HepG2 (cell line): ENCODE results near the gene UVSSA. TPM values are rescaled to one million over a fixed set of nuclear protein-coding genes. Genes with fewer than 3 reads are reported as not detected.

Source experiments
- DNMT3B ChIP-seq: conservative IDR thresholded peaks from 2 replicates; pipeline ENCODE4 v1.6.1; 2016; ENCODE audit warnings: missing biosample characterization, control low read depth
- FOXJ3 ChIP-seq: sonication (generic); formaldehyde crosslinking; IDR thresholded peaks from 2 replicates; pipeline ENCODE4 v1.4.0; 2020; ENCODE audit warnings: missing genetic modification reagents, mild to moderate bottlenecking, borderline replicate concordance
- HDAC6 ChIP-seq: fragments of 200-600 bp; sonication (generic); IDR thresholded peaks from 2 replicates; pipeline ENCODE4 v1.7.0; 2017; ENCODE audit warnings: mild to moderate bottlenecking, antibody characterized with exemption, low read length, low read depth
- HES4 ChIP-seq: sonication (generic); formaldehyde crosslinking; IDR thresholded peaks from 2 replicates; pipeline ENCODE4 v1.9.0; 2021; ENCODE audit warnings: mild to moderate bottlenecking, missing genetic modification reagents, borderline replicate concordance
- MNT ChIP-seq: fragments of 450-650 bp; IDR thresholded peaks from 2 replicates; pipeline ENCODE4 v1.6.1; 2016
- NFIB ChIP-seq: sonication (generic); formaldehyde crosslinking; IDR thresholded peaks from 2 replicates; pipeline ENCODE4 v1.9.0; 2021; ENCODE audit warnings: missing genetic modification reagents, mild to moderate bottlenecking, borderline replicate concordance
- NONO ChIP-seq, 2 experiments: fragments of 450-650 bp in 1 of 2; sonication (generic) in 1 of 2; formaldehyde crosslinking in 1 of 2; IDR thresholded peaks in 1 of 2; conservative IDR thresholded peaks in 1 of 2; 2 replicates each; pipeline versions ENCODE4 v1.6.1 to v1.8.0; 2017 to 2022; ENCODE audit warnings: mild to moderate bottlenecking in 1 of 2, missing genetic modification reagents in 1 of 2, moderate library complexity in 1 of 2
- PAX8 ChIP-seq: sonication (generic); formaldehyde crosslinking; IDR thresholded peaks from 2 replicates; pipeline ENCODE4 v1.8.0; 2022; ENCODE audit warnings: mild to moderate bottlenecking, missing genetic modification reagents, borderline replicate concordance
- PHB2 ChIP-seq: fragments of 450-650 bp; IDR thresholded peaks from 2 replicates; pipeline ENCODE4 v1.6.1; 2018; ENCODE audit not compliant: partially characterized antibody
- POLR2G ChIP-seq: fragments of 200-400 bp; formaldehyde crosslinking; IDR thresholded peaks from 2 replicates; pipeline ENCODE4 v1.6.1; 2018; ENCODE audit warnings: mild to moderate bottlenecking, low read depth, low read length, moderate library complexity
- PRMT3 ChIP-seq: sonication (generic); formaldehyde crosslinking; IDR thresholded peaks from 2 replicates; pipeline ENCODE4 v1.8.1; 2022; ENCODE audit warnings: low read depth, mild to moderate bottlenecking, moderate library complexity, missing genetic modification reagents, borderline replicate concordance
- SMARCC2 ChIP-seq: fragments of 450-650 bp; IDR thresholded peaks from 2 replicates; pipeline ENCODE4 v1.6.1; 2017; ENCODE audit warnings: antibody characterized with exemption, mild to moderate bottlenecking
- SOX13 ChIP-seq, 3 experiments: fragments of 450-650 bp in 1 of 3; sonication (generic) in 1 of 3; formaldehyde crosslinking in 1 of 3; IDR thresholded peaks in 2 of 3; conservative IDR thresholded peaks in 1 of 3; 2 replicates each; pipeline versions ENCODE4 v1.5.0 to v1.6.1; 2016 to 2020; ENCODE audit warnings: antibody characterized with exemption in 1 of 3, mild to moderate bottlenecking in 1 of 3, missing compliant biosample characterization in 1 of 3, missing genetic modification reagents in 1 of 3, moderate library complexity in 1 of 3
- SRSF9 ChIP-seq: fragments of 200-400 bp; formaldehyde crosslinking; IDR thresholded peaks from 2 replicates; pipeline ENCODE4 v1.6.1; 2018; ENCODE audit warnings: borderline replicate concordance, mild to moderate bottlenecking, low read depth, low read length; ENCODE audit not compliant: insufficient read depth, poor library complexity, severe bottlenecking
- TEAD3 ChIP-seq: optimal IDR thresholded peaks from 2 replicates; pipeline ENCODE3; 2016; ENCODE audit warnings: borderline replicate concordance
- TRAFD1 ChIP-seq: sonication (generic); formaldehyde crosslinking; IDR thresholded peaks from 2 replicates; pipeline ENCODE4 v1.5.1; 2020; ENCODE audit warnings: missing genetic modification reagents, mild to moderate bottlenecking, borderline replicate concordance
- ZBTB7A ChIP-seq: sonication (generic); formaldehyde crosslinking; IDR thresholded peaks from 2 replicates; pipeline ENCODE4 v1.8.0; 2022; ENCODE audit warnings: mild to moderate bottlenecking, missing genetic modification reagents
- ZNF180 ChIP-seq: sonication (generic); formaldehyde crosslinking; IDR thresholded peaks from 2 replicates; pipeline ENCODE4 v1.4.0; 2020; ENCODE audit warnings: low read depth, missing genetic modification reagents, borderline replicate concordance
- ZNF446 ChIP-seq: sonication (generic); formaldehyde crosslinking; IDR thresholded peaks from 2 replicates; pipeline ENCODE4 v1.5.0; 2020; ENCODE audit warnings: mild to moderate bottlenecking, missing genetic modification reagents
- polyA plus RNA-seq, 8 experiments: library from polyadenylated mRNA; depleted of rRNA in 3 of 8; stranded (reverse) in 7 of 8; unstranded in 1 of 8; fragments of >200 nt; fragmentation: Illumina TruSeq in 4 of 8; extraction: Trizol in 4 of 8; gene quantifications; 2 replicates each; pipeline versions ENCODE4 v1.2.1 to v1.2.3, GENCODE V29; 2011 to 2016; ENCODE audit warnings: low read depth in 4 of 8, missing spikeins in 1 of 8, mixed read lengths in 1 of 8; ENCODE audit not compliant: insufficient read depth in 1 of 8
- total RNA-seq, 5 experiments: library from RNA; depleted of rRNA; stranded (reverse); fragments of >200 nt; fragmentation: Illumina TruSeq; extraction: Trizol; gene quantifications; 2 replicates each; pipeline ENCODE4 v1.2.3, GENCODE V29; 2016; ENCODE audit warnings: low read depth in 1 of 5
- TF ChIP-seq, protein P1 (sequence below): sonication (generic); formaldehyde crosslinking; IDR thresholded peaks from 2 replicates; pipeline ENCODE4 v1.4.0; 2020; ENCODE audit warnings: mild to moderate bottlenecking, low read depth, missing genetic modification reagents
- TF ChIP-seq, protein P2 (sequence below): sonication (generic); formaldehyde crosslinking; IDR thresholded peaks from 2 replicates; pipeline ENCODE4 v1.4.0; 2020; ENCODE audit warnings: missing genetic modification reagents

Gene UVSSA
- total and polyA plus RNA-seq, 2 of the 13 experiments (the other 11 are each of a cell fraction or from before 2014, with no cell fraction given): 4.6 to 8.4 TPM

GRCh38 chr4:1309261-1310010 lies 37.6 kb upstream of the UVSSA start (continued):
- TF ChIP-seq TRAFD1 (CRISPR knock-in tag) (no peak), SMARCC2 (no peak), FOXJ3 (CRISPR knock-in tag) (no peak), SOX13 (IDR thresholded peaks at IDR 0.05) (0 out of 2 replicates have a peak, but pooled peaks have one; percentile 50), SOX13 (CRISPR knock-in tag; conservative IDR thresholded peaks at IDR 0.05 in 1 of 2, IDR thresholded peaks at IDR 0.05 in 1 of 2) (peak in 1 of 2 experiments; percentile 31; a peak in 1 of 4 replicates), TEAD3 (CRISPR knock-in tag) (no peak), NONO (IDR thresholded peaks at IDR 0.05) (no peak), NONO (CRISPR knock-in tag; conservative IDR thresholded peaks at IDR 0.05) (peak; percentile 13), ZNF180 (no peak), ZNF446 (CRISPR knock-in tag) (0 out of 2 replicates have a peak, but pooled peaks have one; percentile 46), MNT (peak; percentile 46), SRSF9 (no peak), PHB2 (no peak), ZBTB7A (CRISPR knock-in tag) (no peak), POLR2G (peak; percentile 69), NFIB (no peak), HES4 (no peak), HDAC6 (no peak), DNMT3B (CRISPR knock-in tag) (no peak), PAX8 (CRISPR knock-in tag) (no peak), PRMT3 (CRISPR knock-in tag) (no peak)
- TF ChIP-seq, protein P1, sequence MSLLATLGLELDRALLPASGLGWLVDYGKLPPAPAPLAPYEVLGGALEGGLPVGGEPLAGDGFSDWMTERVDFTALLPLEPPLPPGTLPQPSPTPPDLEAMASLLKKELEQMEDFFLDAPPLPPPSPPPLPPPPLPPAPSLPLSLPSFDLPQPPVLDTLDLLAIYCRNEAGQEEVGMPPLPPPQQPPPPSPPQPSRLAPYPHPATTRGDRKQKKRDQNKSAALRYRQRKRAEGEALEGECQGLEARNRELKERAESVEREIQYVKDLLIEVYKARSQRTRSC (CRISPR knock-in tag): no peak
- TF ChIP-seq, protein P2, sequence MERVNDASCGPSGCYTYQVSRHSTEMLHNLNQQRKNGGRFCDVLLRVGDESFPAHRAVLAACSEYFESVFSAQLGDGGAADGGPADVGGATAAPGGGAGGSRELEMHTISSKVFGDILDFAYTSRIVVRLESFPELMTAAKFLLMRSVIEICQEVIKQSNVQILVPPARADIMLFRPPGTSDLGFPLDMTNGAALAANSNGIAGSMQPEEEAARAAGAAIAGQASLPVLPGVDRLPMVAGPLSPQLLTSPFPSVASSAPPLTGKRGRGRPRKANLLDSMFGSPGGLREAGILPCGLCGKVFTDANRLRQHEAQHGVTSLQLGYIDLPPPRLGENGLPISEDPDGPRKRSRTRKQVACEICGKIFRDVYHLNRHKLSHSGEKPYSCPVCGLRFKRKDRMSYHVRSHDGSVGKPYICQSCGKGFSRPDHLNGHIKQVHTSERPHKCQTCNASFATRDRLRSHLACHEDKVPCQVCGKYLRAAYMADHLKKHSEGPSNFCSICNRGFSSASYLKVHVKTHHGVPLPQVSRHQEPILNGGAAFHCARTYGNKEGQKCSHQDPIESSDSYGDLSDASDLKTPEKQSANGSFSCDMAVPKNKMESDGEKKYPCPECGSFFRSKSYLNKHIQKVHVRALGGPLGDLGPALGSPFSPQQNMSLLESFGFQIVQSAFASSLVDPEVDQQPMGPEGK: peak; percentile 89
